Gastrocnemius medialis (tissue), 4 donors: Measurements from ENCODE around the gene GRIA1.

Experiments used
- POLR2A ChIP-seq, 2 donors: fragments of 450-650 bp; IDR thresholded peaks; one replicate each; pipeline ENCODE4 v1.6.1; 2017; ENCODE audit warnings: antibody characterized with exemption in 2 of 2, mild to moderate bottlenecking in 2 of 2, moderate library complexity in 2 of 2
- TF ChIP-seq, protein P1 (sequence below), 5 experiments: fragments of 450-650 bp in 3 of 5; fragments of 200-600 bp in 2 of 5; sonication (generic) in 2 of 5; IDR thresholded peaks in 4 of 5; conservative IDR thresholded peaks in 1 of 5; 1 replicate in 4 of 5; 2 replicates in 1 of 5; pipeline ENCODE4 v1.5.1; 2016 to 2019; ENCODE audit warnings: antibody characterized with exemption in 5 of 5, mild to moderate bottlenecking in 3 of 5, moderate library complexity in 3 of 5

DNA sequence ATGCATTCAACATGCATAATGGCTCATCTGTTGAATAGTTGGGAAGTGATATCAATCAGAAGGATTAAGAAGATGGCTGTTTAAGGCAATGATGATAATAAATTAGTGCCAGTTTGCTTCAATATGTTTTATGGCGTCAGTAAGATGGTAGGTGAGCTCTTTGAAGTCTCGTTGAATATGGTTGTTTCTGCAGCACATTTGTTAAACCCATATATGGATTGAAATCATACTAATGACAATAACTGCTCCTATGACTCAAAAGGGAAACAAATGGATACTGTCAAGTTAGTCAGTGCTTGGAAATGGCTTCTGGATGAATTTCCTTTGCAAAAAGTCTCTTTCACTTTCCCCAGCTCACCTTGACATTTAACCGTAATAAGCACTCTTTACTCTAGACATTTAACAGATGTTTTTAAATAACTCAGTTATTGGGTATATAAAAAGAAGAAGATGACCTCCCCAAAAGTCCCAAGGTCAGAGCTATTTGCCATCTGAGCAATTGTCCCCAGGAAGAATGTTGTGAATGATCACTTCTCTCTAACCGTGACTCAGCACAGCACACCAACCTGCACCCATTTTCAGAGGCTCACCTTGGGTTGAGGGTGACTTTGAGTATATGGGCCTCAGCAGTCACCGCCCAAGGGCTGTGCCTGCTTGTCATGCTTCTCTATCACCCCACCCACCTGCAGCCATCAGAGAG is 133.4 kb downstream of the GRIA1 start:
- TF ChIP-seq, protein P1, sequence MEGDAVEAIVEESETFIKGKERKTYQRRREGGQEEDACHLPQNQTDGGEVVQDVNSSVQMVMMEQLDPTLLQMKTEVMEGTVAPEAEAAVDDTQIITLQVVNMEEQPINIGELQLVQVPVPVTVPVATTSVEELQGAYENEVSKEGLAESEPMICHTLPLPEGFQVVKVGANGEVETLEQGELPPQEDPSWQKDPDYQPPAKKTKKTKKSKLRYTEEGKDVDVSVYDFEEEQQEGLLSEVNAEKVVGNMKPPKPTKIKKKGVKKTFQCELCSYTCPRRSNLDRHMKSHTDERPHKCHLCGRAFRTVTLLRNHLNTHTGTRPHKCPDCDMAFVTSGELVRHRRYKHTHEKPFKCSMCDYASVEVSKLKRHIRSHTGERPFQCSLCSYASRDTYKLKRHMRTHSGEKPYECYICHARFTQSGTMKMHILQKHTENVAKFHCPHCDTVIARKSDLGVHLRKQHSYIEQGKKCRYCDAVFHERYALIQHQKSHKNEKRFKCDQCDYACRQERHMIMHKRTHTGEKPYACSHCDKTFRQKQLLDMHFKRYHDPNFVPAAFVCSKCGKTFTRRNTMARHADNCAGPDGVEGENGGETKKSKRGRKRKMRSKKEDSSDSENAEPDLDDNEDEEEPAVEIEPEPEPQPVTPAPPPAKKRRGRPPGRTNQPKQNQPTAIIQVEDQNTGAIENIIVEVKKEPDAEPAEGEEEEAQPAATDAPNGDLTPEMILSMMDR (IDR thresholded peaks at IDR 0.05 in 4 of 5, conservative IDR thresholded peaks at IDR 0.05 in 1 of 5): no peak
- TF ChIP-seq POLR2A (IDR thresholded peaks at IDR 0.05): no peak
